Sigmoid colon (tissue), 7 donors: Measurements from ENCODE around the gene SCMH1. TPM values are rescaled to one million over a fixed set of nuclear protein-coding genes. Genes with fewer than 3 reads are reported as not detected.
A peak's percentile ranks its signal among the peaks of the same experiment; 100 is the strongest.
"Not testable (repeated sequence)": the region's sequence is repeated elsewhere in the genome, so short reads cannot be mapped to it uniquely, and the experiment has no call there.

Experiments used
- DNase-seq: peaks from one replicate; pipeline ENCODE4 v3.0.0-alpha.2; 2019
- H3K27ac ChIP-seq, 4 donors: fragments of 200-600 bp; sonication (generic); one replicate each; pipeline ENCODE4 v1.5.1; 2016 to 2019; ENCODE audit warnings: mild to moderate bottlenecking in 1 of 4
- H3K27me3 ChIP-seq, 3 donors: fragments of 200-600 bp; sonication (generic); one replicate each; pipeline ENCODE4 v1.5.1; 2019; ENCODE audit warnings: mild to moderate bottlenecking in 1 of 3
- H3K36me3 ChIP-seq, 4 donors: fragments of 200-600 bp; sonication (generic); one replicate each; pipeline ENCODE4 v1.5.1; 2016 to 2019
- H3K4me1 ChIP-seq, 4 donors: fragments of 200-600 bp; sonication (generic); one replicate each; pipeline ENCODE4 v1.5.1; 2017 to 2019
- H3K4me3 ChIP-seq, 4 donors: fragments of 200-600 bp; sonication (generic); one replicate each; pipeline ENCODE4 v1.5.1; 2017 to 2019; ENCODE audit warnings: mild to moderate bottlenecking in 2 of 4, moderate library complexity in 1 of 4
- H3K9me3 ChIP-seq, 4 donors: fragments of 200-600 bp in 3 of 4; sonication (generic) in 3 of 4; one replicate each; pipeline versions ENCODE4 v1.5.1 to v1.6.1; 2013 to 2019
- CTCF ChIP-seq, 4 experiments: fragments of 450-650 bp in 3 of 4; fragments of 200-600 bp in 1 of 4; IDR thresholded peaks; one replicate each; pipeline ENCODE4 v1.5.1; 2016 to 2019; ENCODE audit warnings: antibody characterized with exemption in 4 of 4, mild to moderate bottlenecking in 3 of 4, moderate library complexity in 2 of 4
- EP300 ChIP-seq, 4 donors: sonication (generic); formaldehyde crosslinking; IDR thresholded peaks; one replicate each; pipeline ENCODE4 v1.6.1; 2017; ENCODE audit warnings: antibody characterized with exemption in 4 of 4
- POLR2A ChIP-seq, 2 donors: fragments of 450-650 bp; IDR thresholded peaks; one replicate each; pipeline ENCODE4 v1.6.1; 2016; ENCODE audit warnings: antibody characterized with exemption in 2 of 2, mild to moderate bottlenecking in 2 of 2, moderate library complexity in 2 of 2
- POLR2AphosphoS5 ChIP-seq, 4 donors: sonication (generic); formaldehyde crosslinking; IDR thresholded peaks; one replicate each; pipeline ENCODE4 v1.6.1; 2017; ENCODE audit warnings: antibody characterized with exemption in 4 of 4
- WGBS, 2 donors: extraction: QIAGEN DNeasy Blood & Tissue Kit; methylation state at CpG; one replicate each; pipeline ENCODE4 v1.1.7; 2013; 5-methylcytosine and 5-hydroxymethylcytosine counted together
- intact Hi-C: fragments of 100-400 bp; cut with DNase I; formaldehyde crosslinking; loops from one replicate; pipeline ENCODE4 v1.15.1; 2023
- polyA plus RNA-seq, 3 donors: library from polyadenylated mRNA; stranded (reverse); fragments of 200-250 nt; gene quantifications; one replicate each; pipeline ENCODE4 v1.2.3, GENCODE V29; 2013
- total RNA-seq, 4 donors: library from RNA; depleted of rRNA; stranded (reverse); fragments of >200 nt; gene quantifications; one replicate each; pipeline ENCODE4 v1.1.0, GENCODE V29; 2016
- donor health status: healthy with polysubstance abuse.
- donor health status: Bipolar disorder and iron deficiency.
- donor health status: healthy.

Gene SCMH1
- total and polyA plus RNA-seq, 7 donors = 10.2 to 95.8 (median 52.4) TPM

DNA sequence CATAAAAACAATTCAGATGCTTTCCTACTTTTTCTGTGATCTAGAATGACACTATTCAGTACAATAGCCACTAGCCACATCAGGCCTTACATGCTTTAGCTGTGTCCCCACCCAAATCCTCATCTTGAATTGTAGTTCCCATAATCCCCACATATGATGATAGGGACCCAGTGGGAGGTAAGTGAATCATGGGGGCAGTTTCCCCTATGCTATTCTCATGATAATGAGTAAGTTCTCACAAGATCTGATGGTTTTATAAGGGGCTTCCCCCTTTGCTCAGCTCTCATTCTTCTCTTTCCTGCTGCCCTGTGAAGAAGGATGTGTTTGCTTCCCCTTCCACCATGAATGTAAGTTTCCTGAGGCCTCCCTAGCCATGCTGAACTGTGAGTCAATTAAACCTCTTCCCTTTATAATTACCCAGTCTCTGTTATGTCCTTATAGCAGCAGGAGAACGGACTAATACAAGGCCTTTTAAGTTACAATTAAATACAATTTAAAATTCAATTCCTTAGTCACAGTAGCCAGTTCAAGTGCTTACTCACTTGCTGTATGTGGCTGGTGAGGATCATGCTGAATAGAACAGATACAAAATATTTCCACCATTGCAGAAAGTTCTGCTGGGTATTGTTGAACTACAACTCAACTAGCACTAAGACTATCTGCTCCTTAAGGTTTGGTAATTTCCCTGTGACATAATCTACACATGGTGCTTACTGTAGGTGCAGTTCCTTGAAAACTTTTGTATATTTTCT lies 106.7 kb downstream of the SCMH1 start:
- no peak overlapping the region for H3K4me3 ChIP-seq
- WGBS, 2 donors = 94 to 97% methylated on average over 1 of the region's 1 CpG
- no peaks in the 10 kb centered on the region for H3K27me3 ChIP-seq
- no peaks in the 10 kb centered on the region for H3K9me3 ChIP-seq
- TF ChIP-seq POLR2AphosphoS5 (IDR thresholded peaks at IDR 0.05) = no peak
- no peak for TF ChIP-seq CTCF (IDR thresholded peaks at IDR 0.05)
- no peak for TF ChIP-seq POLR2A (IDR thresholded peaks at IDR 0.05)
- TF ChIP-seq EP300 (IDR thresholded peaks at IDR 0.05) = no peak
- intact Hi-C loops = no loop called here
- DNase-seq = no peak
- no peaks in the 10 kb centered on the region for H3K4me1 ChIP-seq
- H3K36me3 ChIP-seq = peaks cover 0 to 24% (median 1%) of the 10 kb centered on the region in 4 donors
- H3K27ac ChIP-seq = no peak overlapping the region

GRCh38 chr1:41134325-41134724 lies 107.8 kb downstream of the SCMH1 start:
- intact Hi-C loops, H3K27me3 ChIP-seq, H3K27ac ChIP-seq, H3K4me1 ChIP-seq, H3K9me3 ChIP-seq, DNase-seq, H3K4me3 ChIP-seq: not testable (repeated sequence)
- H3K36me3 ChIP-seq = peaks cover 0 to 17% (median 0%) of the 10 kb centered on the region in 4 donors
- 73 to 91% methylated on average over 2 of the region's 2 CpGs for WGBS, 2 donors

- H3K27ac ChIP-seq = no peak overlapping the region
- H3K27me3 ChIP-seq = no peaks in the 10 kb centered on the region
- no peak overlapping the region for H3K4me3 ChIP-seq
- intact Hi-C loops = no loop called here
- no peaks in the 10 kb centered on the region for H3K9me3 ChIP-seq
- H3K4me1 ChIP-seq = peaks cover 0 to 18% (median 2%) of the 10 kb centered on the region in 4 donors
- DNase-seq = no peak
- 58 to 86% methylated on average over 8 of the region's 8 CpGs for WGBS, 2 donors
- peaks cover 0 to 15% (median 0%) of the 10 kb centered on the region in 4 donors for H3K36me3 ChIP-seq
- TF ChIP-seq CTCF (IDR thresholded peaks at IDR 0.05) = peak in 3 of 4 experiments; percentile 27 to 38 (median 31)
- no peak for TF ChIP-seq POLR2AphosphoS5 (IDR thresholded peaks at IDR 0.05)
- TF ChIP-seq EP300 (IDR thresholded peaks at IDR 0.05) = no peak
- TF ChIP-seq POLR2A (IDR thresholded peaks at IDR 0.05) = no peak
Observed at GRCh38 chr1:41122851-41123518, 119.1 kb downstream of the SCMH1 start.

GRCh38 chr1:41122148-41122547 lies 120.0 kb downstream of the SCMH1 start:
- no peaks in the 10 kb centered on the region for H3K27me3 ChIP-seq
- no peak for DNase-seq
- H3K27ac ChIP-seq = no peak overlapping the region
- no peaks in the 10 kb centered on the region for H3K9me3 ChIP-seq
- no peak overlapping the region for H3K4me3 ChIP-seq
- peaks cover 0 to 18% (median 2%) of the 10 kb centered on the region in 4 donors for H3K4me1 ChIP-seq
- H3K36me3 ChIP-seq = peaks cover 0 to 15% (median 0%) of the 10 kb centered on the region in 4 donors
- intact Hi-C loops = no loop called here
- TF ChIP-seq EP300 (IDR thresholded peaks at IDR 0.05) (no peak), CTCF (IDR thresholded peaks at IDR 0.05) (no peak), POLR2A (IDR thresholded peaks at IDR 0.05) (no peak), POLR2AphosphoS5 (IDR thresholded peaks at IDR 0.05) (no peak)

- no peak overlapping the region for H3K4me3 ChIP-seq
- H3K4me1 ChIP-seq = peaks cover 0 to 13% (median 2%) of the 10 kb centered on the region in 4 donors
- no peaks in the 10 kb centered on the region for H3K9me3 ChIP-seq
- DNase-seq = no peak
- peaks cover 0 to 32% (median 0%) of the 10 kb centered on the region in 4 donors for H3K36me3 ChIP-seq
- H3K27ac ChIP-seq = no peak overlapping the region
- intact Hi-C loops = no loop called here
- no peak for TF ChIP-seq POLR2A (IDR thresholded peaks at IDR 0.05)
- no peak for TF ChIP-seq CTCF (IDR thresholded peaks at IDR 0.05)
- TF ChIP-seq EP300 (IDR thresholded peaks at IDR 0.05) = no peak
- no peak for TF ChIP-seq POLR2AphosphoS5 (IDR thresholded peaks at IDR 0.05)
- no peaks in the 10 kb centered on the region for H3K27me3 ChIP-seq
Observed at GRCh38 chr1:41118645-41119044, 123.5 kb downstream of the SCMH1 start.
